B cell (primary cell): ENCODE data around the gene PLD5. TPM values are rescaled to one million over a fixed set of nuclear protein-coding genes. Genes with fewer than 3 reads are reported as not detected.

ENCODE experiments used
- ATAC-seq: fragments of 200-7000 bp; cut with Tn5 transposase; one replicate; pipeline ENCODE4 v1.10.0; 2021; ENCODE audit warnings: low read depth, mild to moderate bottlenecking, moderate number of reproducible peaks, moderate library complexity
- CTCF ChIA-PET: fragments of 350-600 bp; sonication (Branson Sonifier 250); formaldehyde crosslinking; loops from one replicate; lab custom pipeline; 2021; ENCODE audit warnings: antibody characterized with exemption, inconsistent platforms; lab: Charles Lee
- POLR2A ChIA-PET: fragments of 350-600 bp; sonication (Branson Sonifier 250); formaldehyde crosslinking; loops from one replicate; lab custom pipeline; 2021; ENCODE audit warnings: antibody characterized with exemption; lab: Charles Lee
- DNase-seq: peaks from one replicate; pipeline ENCODE4 v3.0.0; 2013
- H2AFZ ChIP-seq: 2 replicates; pipeline ENCODE4 v1.6.1; 2012; ENCODE audit warnings: mild to moderate bottlenecking, low read depth, low read length; ENCODE audit not compliant: insufficient read depth, poor library complexity, severe bottlenecking
- H3K27ac ChIP-seq, 2 donors: 1 replicate in 1 of 2; 2 replicates in 1 of 2; pipeline ENCODE4 v1.5.1; 2012 to 2013; ENCODE audit warnings: low read length in 2 of 2, mild to moderate bottlenecking in 2 of 2, moderate library complexity in 1 of 2
- H3K27me3 ChIP-seq, 4 experiments: fragments of 200-600 bp in 1 of 4; sonication (generic) in 1 of 4; replicated peaks in 1 of 4; 1 replicate in 2 of 4; 2 replicates in 2 of 4; pipeline versions ENCODE4 v1.6.1 to v1.7.0; 2013 to 2016; ENCODE audit warnings: low read length in 3 of 4, mild to moderate bottlenecking in 2 of 4, mixed read lengths in 1 of 4, moderate library complexity in 1 of 4; ENCODE audit not compliant: insufficient read depth in 4 of 4, control insufficient read depth in 3 of 4; ENCODE audit errors: control extremely low read depth in 1 of 4
- H3K36me3 ChIP-seq, 2 experiments: replicated peaks in 1 of 2; 1 replicate in 1 of 2; 2 replicates in 1 of 2; pipeline versions ENCODE4 v1.6.1 to v1.7.1; 2013; ENCODE audit warnings: low read length in 1 of 2; ENCODE audit not compliant: insufficient read depth in 2 of 2, control insufficient read depth in 1 of 2; ENCODE audit errors: control extremely low read depth in 1 of 2, extremely low read depth in 1 of 2
- H3K4me1 ChIP-seq, 2 donors: fragments of 200-600 bp in 1 of 2; sonication (generic) in 1 of 2; 1 replicate in 1 of 2; 2 replicates in 1 of 2; pipeline versions ENCODE4 v1.5.1 to v1.6.1; 2013 to 2017; ENCODE audit warnings: low read length in 2 of 2; ENCODE audit not compliant: control insufficient read depth in 2 of 2, insufficient read depth in 2 of 2
- H3K4me2 ChIP-seq: replicated peaks from 2 replicates; pipeline ENCODE3; 2012; ENCODE audit warnings: mild to moderate bottlenecking, low read depth, low read length; ENCODE audit not compliant: poor library complexity, severe bottlenecking
- H3K4me3 ChIP-seq, 5 experiments: fragments of 200-600 bp in 1 of 5; sonication (generic) in 1 of 5; 1 replicate in 3 of 5; 2 replicates in 2 of 5; pipeline versions ENCODE4 v1.5.1 to v1.7.0; 2011 to 2016; ENCODE audit warnings: low read length in 4 of 5, mild to moderate bottlenecking in 4 of 5, low read depth in 2 of 5, control low read depth in 1 of 5, moderate library complexity in 1 of 5; ENCODE audit not compliant: insufficient read depth in 1 of 5; ENCODE audit errors: control extremely low read depth in 1 of 5, extremely low read depth in 1 of 5
- H3K79me2 ChIP-seq: fragments of 200-600 bp; sonication (generic); one replicate; pipeline ENCODE4 v1.6.0; 2016; ENCODE audit warnings: low read length; ENCODE audit not compliant: control insufficient read depth, insufficient read depth
- H3K9ac ChIP-seq: fragments of 200-600 bp; sonication (generic); 2 replicates; pipeline ENCODE4 v1.6.1; 2017; ENCODE audit warnings: mild to moderate bottlenecking, low read length, moderate library complexity
- H3K9me3 ChIP-seq, 3 donors: one replicate each; pipeline versions ENCODE4 v1.6.1 to v1.7.1; 2013; ENCODE audit warnings: low read length in 2 of 3; ENCODE audit not compliant: control insufficient read depth in 2 of 3, insufficient read depth in 1 of 3; ENCODE audit errors: control extremely low read depth in 1 of 3
- H4K20me1 ChIP-seq: 2 replicates; pipeline ENCODE4 v1.6.0; 2012; ENCODE audit warnings: mild to moderate bottlenecking, low read length; ENCODE audit not compliant: insufficient read depth, control insufficient read depth, poor library complexity, severe bottlenecking
- H3K27ac Mint-ChIP-seq: one replicate; pipeline ENCODE4 v1.8.0; 2021; ENCODE audit warnings: mixed read lengths
- H3K27me3 Mint-ChIP-seq: one replicate; pipeline ENCODE4 v1.8.0; 2021; ENCODE audit warnings: mixed read lengths
- H3K4me1 Mint-ChIP-seq: one replicate; pipeline ENCODE4 v1.8.0; 2021; ENCODE audit warnings: mixed read lengths
- H3K4me3 Mint-ChIP-seq: one replicate; pipeline ENCODE4 v1.8.0; 2021; ENCODE audit warnings: mixed read lengths
- H3K9me3 Mint-ChIP-seq: one replicate; pipeline ENCODE4 v1.8.0; 2022; ENCODE audit warnings: mixed read lengths; ENCODE audit not compliant: insufficient read depth
- CTCF ChIP-seq: fragments of 200-600 bp; IDR thresholded peaks from one replicate; pipeline ENCODE4 v1.8.0; 2022; ENCODE audit warnings: antibody characterized with exemption, mild to moderate bottlenecking
- EZH2 ChIP-seq: IDR thresholded peaks from 2 replicates; pipeline ENCODE4 v1.6.1; 2012; ENCODE audit warnings: borderline replicate concordance, low read depth, mild to moderate bottlenecking, moderate library complexity, low read length; ENCODE audit not compliant: insufficient read depth, poor library complexity, severe bottlenecking
- WGBS: methylation state at CpG from one replicate; pipeline ENCODE4 v1.1.5; 2013; ENCODE audit warnings: missing lambda C conversion rate; ENCODE audit not compliant: insufficient coverage; 5-methylcytosine and 5-hydroxymethylcytosine counted together
- intact Hi-C: fragments of 100-400 bp; cut with micrococcal nuclease; formaldehyde crosslinking; loops from one replicate; pipeline ENCODE4 v1.10.0; 2022
- polyA plus RNA-seq: library from polyadenylated mRNA; depleted of rRNA; stranded (reverse); fragments of >200 nt; gene quantifications from 2 replicates; pipeline ENCODE4 v1.2.3, GENCODE V29; 2012
- total RNA-seq, 2 donors: library from RNA; stranded (reverse); fragments of 120-200 nt in 1 of 2; gene quantifications; 1 replicate in 1 of 2; 2 replicates in 1 of 2; pipeline versions ENCODE4 v1.2.3 to v1.2.4, GENCODE V29; 2013 to 2022

PLD5 gene
- total and polyA plus RNA-seq, 2 donors (not counting 1 experiment from before 2014, with no cell fraction given): 0.37 to 1.9 TPM

GRCh38 chr1:242404296-242404695 lies 120.2 kb downstream of the PLD5 start:
- ChIA-PET CTCF (no interaction called here), POLR2A (no interaction called here)
- Histone ChIP-seq H4K20me1 (no peaks in the 10 kb centered on the region), H3K4me1 (no peaks in the 10 kb centered on the region), H3K9me3 (peaks cover 0 to 10% (median 0%) of the 10 kb centered on the region in 3 donors), H3K9ac (no peak overlapping the region), H3K4me2 (no peak overlapping the region), H3K79me2 (no peaks in the 10 kb centered on the region), H3K27me3 (no peaks in the 10 kb centered on the region), H3K4me3 (no peak overlapping the region), H3K36me3 (no peaks in the 10 kb centered on the region), H2AFZ (no peak overlapping the region), H3K27ac (no peak overlapping the region)
- no peak overlapping the region for H3K27ac Mint-ChIP-seq
- no peak overlapping the region for H3K4me3 Mint-ChIP-seq
- WGBS: 100% methylated on average over 2 of the region's 5 CpGs
- H3K4me1 Mint-ChIP-seq: no peaks in the 10 kb centered on the region
- no peaks in the 10 kb centered on the region for H3K27me3 Mint-ChIP-seq
- TF ChIP-seq EZH2 (no peak), CTCF (no peak)
- DNase-seq (no peak), ATAC-seq (no peak)
- intact Hi-C loops: no loop called here
- H3K9me3 Mint-ChIP-seq: peaks cover under 1% of the 10 kb centered on the region

DNA sequence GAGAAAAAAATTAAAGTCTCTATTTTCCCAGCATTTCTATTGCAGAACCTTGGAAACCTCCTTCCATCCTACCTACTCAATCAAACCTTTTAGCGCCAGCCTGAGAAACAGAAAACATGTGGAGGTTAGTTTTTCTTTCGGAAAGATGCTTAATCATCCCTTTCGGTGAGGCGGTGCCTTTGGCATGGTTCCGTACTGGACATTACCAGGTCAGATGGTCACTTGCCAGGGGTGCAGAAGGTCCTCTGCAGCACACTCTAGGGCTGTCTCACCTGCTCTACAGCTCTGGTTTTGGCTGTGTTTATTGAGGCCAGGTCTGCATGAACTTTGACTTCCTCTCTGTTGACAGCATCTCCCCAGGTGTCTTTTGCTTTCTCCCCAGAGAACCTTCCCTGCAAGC lies 121.5 kb downstream of the PLD5 start:
- H3K4me3 Mint-ChIP-seq: no peak overlapping the region
- H3K4me2 ChIP-seq: no peak overlapping the region
- ChIA-PET CTCF (no interaction called here), POLR2A (no interaction called here)
- H3K27me3 ChIP-seq: no peaks in the 10 kb centered on the region
- H3K4me3 ChIP-seq: no peak overlapping the region
- peaks cover 0 to 4% (median 0%) of the 10 kb centered on the region in 3 donors for H3K9me3 ChIP-seq
- ATAC-seq: no peak
- no peak for DNase-seq
- H3K36me3 ChIP-seq: no peaks in the 10 kb centered on the region
- 88% methylated on average over 5 of the region's 5 CpGs for WGBS
- H3K27ac ChIP-seq: no peak overlapping the region
- H3K9me3 Mint-ChIP-seq: no peaks in the 10 kb centered on the region
- H3K4me1 Mint-ChIP-seq: no peaks in the 10 kb centered on the region
- no peaks in the 10 kb centered on the region for H3K27me3 Mint-ChIP-seq
- H4K20me1 ChIP-seq: no peaks in the 10 kb centered on the region
- H2AFZ ChIP-seq: no peak overlapping the region
- intact Hi-C loops: no loop called here
- no peaks in the 10 kb centered on the region for H3K4me1 ChIP-seq
- no peaks in the 10 kb centered on the region for H3K79me2 ChIP-seq
- TF ChIP-seq EZH2 (no peak), CTCF (no peak)
- H3K27ac Mint-ChIP-seq: no peak overlapping the region
- H3K9ac ChIP-seq: no peak overlapping the region
